Breast epithelium (tissue), 4 donors: ENCODE measurements around the gene UMAD1. TPM values are rescaled to one million over a fixed set of nuclear protein-coding genes. Genes with fewer than 3 reads are reported as not detected.

ENCODE experiments used
- DNase-seq, 2 donors: peaks; one replicate each; pipeline ENCODE4 v3.0.0-alpha.2; 2019; ENCODE audit warnings: low spot score in 2 of 2
- H3K27ac ChIP-seq, 2 donors: fragments of 200-600 bp; sonication (generic) in 1 of 2; one replicate each; pipeline ENCODE4 v1.5.1; 2016 to 2019; ENCODE audit warnings: mild to moderate bottlenecking in 1 of 2
- H3K27me3 ChIP-seq, 2 donors: fragments of 200-600 bp; sonication (generic) in 1 of 2; one replicate each; pipeline versions ENCODE4 v1.5.1 to v1.6.0; 2017 to 2019; ENCODE audit warnings: control low read depth in 1 of 2, mild to moderate bottlenecking in 1 of 2
- H3K36me3 ChIP-seq: fragments of 200-600 bp; one replicate; pipeline ENCODE4 v1.5.1; 2019
- H3K4me1 ChIP-seq, 2 donors: fragments of 200-600 bp; sonication (generic); one replicate each; pipeline ENCODE4 v1.5.1; 2016 to 2019; ENCODE audit warnings: control low read depth in 1 of 2
- H3K4me3 ChIP-seq, 3 donors: fragments of 200-600 bp; sonication (generic); 1 replicate in 2 of 3; 2 replicates in 1 of 3; pipeline ENCODE4 v1.5.1; 2016 to 2019; ENCODE audit warnings: mild to moderate bottlenecking in 3 of 3, moderate library complexity in 2 of 3
- H3K9me3 ChIP-seq, 2 donors: fragments of 200-600 bp; sonication (generic) in 1 of 2; one replicate each; pipeline ENCODE4 v1.5.1; 2016 to 2019; ENCODE audit warnings: control low read depth in 1 of 2
- CTCF ChIP-seq, 3 donors: fragments of 450-650 bp; IDR thresholded peaks; one replicate each; pipeline ENCODE4 v1.5.1; 2016 to 2017; ENCODE audit warnings: antibody characterized with exemption in 3 of 3, mild to moderate bottlenecking in 3 of 3, moderate library complexity in 3 of 3
- POLR2A ChIP-seq: fragments of 450-650 bp; IDR thresholded peaks from one replicate; pipeline ENCODE4 v1.6.1; 2016; ENCODE audit warnings: antibody characterized with exemption, mild to moderate bottlenecking, moderate library complexity
- POLR2AphosphoS5 ChIP-seq, 3 donors: sonication (generic); formaldehyde crosslinking; IDR thresholded peaks; one replicate each; pipeline ENCODE4 v1.6.1; 2017; ENCODE audit warnings: antibody characterized with exemption in 3 of 3
- intact Hi-C: fragments of 100-400 bp; cut with DNase I; formaldehyde crosslinking; loops from one replicate; pipeline ENCODE4 v1.15.1; 2023; ENCODE audit warnings: low total_unique reads
- total RNA-seq, 3 donors: library from RNA; depleted of rRNA; stranded (reverse); fragments of >200 nt; gene quantifications; one replicate each; pipeline ENCODE4 v1.1.0, GENCODE V29; 2016

Gene UMAD1
- total RNA-seq, 3 donors from 2014 or later = 13.6 to 25.6 (median 17.7) TPM

- no peaks in the 10 kb centered on the region for H3K27me3 ChIP-seq
- H3K4me3 ChIP-seq = no peak overlapping the region
- no peak overlapping the region for H3K27ac ChIP-seq
- no peak for DNase-seq
- H3K36me3 ChIP-seq = no peaks in the 10 kb centered on the region
- H3K4me1 ChIP-seq = no peaks in the 10 kb centered on the region
- no peak for TF ChIP-seq POLR2A
- no peak for TF ChIP-seq CTCF (IDR thresholded peaks at IDR 0.05)
- no peak for TF ChIP-seq POLR2AphosphoS5 (IDR thresholded peaks at IDR 0.05)
- intact Hi-C loops = no loop called here
- H3K9me3 ChIP-seq = no peaks in the 10 kb centered on the region
These were observed 189.7 kb downstream of the UMAD1 start for GRCh38 chr7:7830122-7830878.

GRCh38 chr7:7832518-7832917, 192.0 kb downstream of the UMAD1 start:
- DNase-seq = no peak
- no peak overlapping the region for H3K4me3 ChIP-seq
- H3K4me1 ChIP-seq = no peaks in the 10 kb centered on the region
- no peak for TF ChIP-seq CTCF (IDR thresholded peaks at IDR 0.05)
- TF ChIP-seq POLR2A = no peak
- TF ChIP-seq POLR2AphosphoS5 (IDR thresholded peaks at IDR 0.05) = no peak
- no peaks in the 10 kb centered on the region for H3K36me3 ChIP-seq
- intact Hi-C loops = no loop called here
- H3K27me3 ChIP-seq = no peaks in the 10 kb centered on the region
- no peak overlapping the region for H3K27ac ChIP-seq
- no peaks in the 10 kb centered on the region for H3K9me3 ChIP-seq

GRCh38 chr7:7834761-7835160, 194.2 kb downstream of the UMAD1 start:
- no peak overlapping the region for H3K27ac ChIP-seq
- H3K27me3 ChIP-seq = no peaks in the 10 kb centered on the region
- H3K36me3 ChIP-seq = no peaks in the 10 kb centered on the region
- H3K4me3 ChIP-seq = no peak overlapping the region
- no peaks in the 10 kb centered on the region for H3K4me1 ChIP-seq
- TF ChIP-seq POLR2AphosphoS5 (IDR thresholded peaks at IDR 0.05) (no peak), POLR2A (no peak), CTCF (IDR thresholded peaks at IDR 0.05) (no peak)
- intact Hi-C loops = no loop called here
- DNase-seq = no peak
- H3K9me3 ChIP-seq = no peaks in the 10 kb centered on the region

- Histone ChIP-seq H3K27ac (no peak overlapping the region), H3K4me1 (no peaks in the 10 kb centered on the region), H3K27me3 (no peaks in the 10 kb centered on the region), H3K4me3 (no peak overlapping the region), H3K9me3 (no peaks in the 10 kb centered on the region), H3K36me3 (no peaks in the 10 kb centered on the region)
- no peak for TF ChIP-seq POLR2AphosphoS5 (IDR thresholded peaks at IDR 0.05)
- TF ChIP-seq POLR2A = no peak
- TF ChIP-seq CTCF (IDR thresholded peaks at IDR 0.05) = no peak
- no peak for DNase-seq
- intact Hi-C loops = no loop called here
These were observed 200.5 kb downstream of the UMAD1 start for GRCh38 chr7:7841027-7841426.

- Histone ChIP-seq H3K27me3 (no peaks in the 10 kb centered on the region), H3K36me3 (no peaks in the 10 kb centered on the region), H3K9me3 (no peaks in the 10 kb centered on the region), H3K27ac (no peak overlapping the region), H3K4me1 (no peaks in the 10 kb centered on the region), H3K4me3 (no peak overlapping the region)
- DNase-seq = no peak
- no peak for TF ChIP-seq CTCF (IDR thresholded peaks at IDR 0.05)
- TF ChIP-seq POLR2A = no peak
- no peak for TF ChIP-seq POLR2AphosphoS5 (IDR thresholded peaks at IDR 0.05)
- intact Hi-C loops = no loop called here
These were observed 202.7 kb downstream of the UMAD1 start for GRCh38 chr7:7843240-7843639.
